ENCODE data around the gene CLK1.
"Not testable (repeated sequence)": the region's sequence is repeated elsewhere in the genome, so short reads cannot be mapped to it uniquely, and the experiment has no call there.

Gene CLK1

DNA sequence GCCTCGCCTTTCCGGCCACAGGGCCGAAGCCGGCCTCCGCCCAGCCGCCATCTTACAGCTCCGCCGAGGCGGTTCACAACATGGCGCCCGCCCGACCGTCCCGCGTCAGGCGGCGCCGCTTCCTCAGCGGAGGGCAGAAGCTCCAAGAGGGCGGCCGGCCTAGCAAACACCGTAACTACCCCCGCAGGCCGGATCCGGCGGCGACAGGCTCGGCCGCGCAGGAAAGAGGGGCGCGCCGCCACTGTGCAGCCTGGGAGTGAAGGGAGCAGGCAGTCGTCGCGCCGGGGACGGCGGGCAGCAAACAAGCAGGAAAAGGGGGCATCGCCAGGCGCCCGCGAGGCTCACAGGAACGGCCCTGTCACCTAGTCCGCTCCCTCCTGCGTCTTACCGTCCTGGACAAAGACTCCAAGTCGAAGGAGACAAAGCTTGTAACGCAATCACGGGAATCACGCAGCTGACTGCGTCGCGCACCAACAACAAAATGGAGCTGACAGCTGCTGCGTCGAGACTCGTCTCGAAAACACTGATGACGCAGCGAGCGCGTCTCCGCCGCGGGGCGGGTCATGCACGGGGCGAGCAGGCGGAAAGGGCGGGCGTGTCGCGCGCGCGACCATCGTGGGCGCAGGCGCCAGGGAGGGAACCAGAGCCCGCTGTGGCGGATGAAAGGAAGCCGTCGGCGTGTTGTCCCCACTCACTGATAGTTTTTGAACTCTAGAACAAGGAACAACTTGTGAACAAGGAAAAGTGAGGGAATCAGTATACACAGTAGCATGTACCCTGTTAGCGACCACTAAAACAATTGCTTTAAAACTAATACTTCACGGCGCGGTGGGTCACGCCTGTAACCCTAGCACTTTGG, at the start of gene CLK1:
Gene CLK1, minus strand, starts transcription at position 483 of the 859 bp plus-strand sequence. CDS start 2,796 bp downstream, outside the sequence.
- DNase-seq (ENCODE audit: low spot score): peak; percentile 98

- DNase-seq (ENCODE audit: low spot score): peak; percentile 73
Measured at GRCh38 chr2:200913654-200914053, 49.2 kb upstream of the CLK1 start.

GRCh38 chr2:200909958-200910357, 45.5 kb upstream of the CLK1 start:
- no peak for DNase-seq (ENCODE audit: low spot score)

- DNase-seq (ENCODE audit: low spot score): peak; percentile 79
Measured at GRCh38 chr2:200905618-200906296, 41.3 kb upstream of the CLK1 start.

DNA sequence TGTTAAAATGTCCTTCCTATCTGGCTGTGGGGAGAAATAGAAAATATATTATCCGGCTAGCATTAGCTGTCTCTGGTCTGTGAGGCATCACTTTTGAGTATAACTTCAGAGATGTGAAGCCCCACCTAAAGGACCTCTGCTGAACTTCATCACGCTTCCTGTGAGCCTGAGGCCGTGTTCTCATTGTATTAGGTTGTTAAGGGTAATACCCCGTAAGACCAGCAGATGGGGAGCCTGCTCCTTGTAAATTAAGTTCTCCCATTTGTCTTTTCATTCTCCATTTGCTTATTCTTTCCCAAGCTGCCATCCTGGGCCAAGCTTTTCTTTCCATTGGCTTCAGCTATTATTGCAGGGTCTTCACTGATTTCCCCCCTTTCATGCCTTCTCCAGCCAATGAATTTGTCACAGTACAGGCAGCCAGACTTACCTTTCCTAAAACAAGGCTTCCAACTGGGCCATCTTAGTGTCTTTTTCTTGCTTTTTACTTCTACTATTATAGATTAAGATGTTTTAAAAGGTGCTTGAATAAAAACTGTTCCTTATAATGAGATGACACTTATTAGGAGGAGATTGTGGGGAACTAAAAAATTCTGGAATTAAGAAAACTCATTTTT, 37.1 kb upstream of the CLK1 start:
- peak; percentile 88 for DNase-seq (ENCODE audit: low spot score)

DNA sequence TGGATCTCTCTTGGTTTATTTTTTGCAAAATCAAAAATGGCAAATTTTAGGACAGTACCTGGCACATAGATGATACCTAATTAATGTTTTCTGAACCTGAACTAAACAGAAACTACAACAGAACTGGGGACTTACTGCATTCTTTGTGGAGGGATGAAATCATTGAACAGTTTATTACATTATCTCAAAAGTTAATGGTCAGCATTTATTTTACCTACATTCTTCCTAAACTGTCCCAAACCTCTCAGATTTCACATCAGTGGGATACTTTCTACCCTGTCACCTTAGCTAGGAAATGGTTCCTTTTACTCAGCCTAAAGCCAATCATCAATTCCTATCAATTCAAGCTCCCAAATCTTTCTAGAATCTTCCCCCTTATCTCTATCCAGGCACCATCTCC, 35.0 kb upstream of the CLK1 start:
- no peak for DNase-seq (ENCODE audit: low spot score)

DNA sequence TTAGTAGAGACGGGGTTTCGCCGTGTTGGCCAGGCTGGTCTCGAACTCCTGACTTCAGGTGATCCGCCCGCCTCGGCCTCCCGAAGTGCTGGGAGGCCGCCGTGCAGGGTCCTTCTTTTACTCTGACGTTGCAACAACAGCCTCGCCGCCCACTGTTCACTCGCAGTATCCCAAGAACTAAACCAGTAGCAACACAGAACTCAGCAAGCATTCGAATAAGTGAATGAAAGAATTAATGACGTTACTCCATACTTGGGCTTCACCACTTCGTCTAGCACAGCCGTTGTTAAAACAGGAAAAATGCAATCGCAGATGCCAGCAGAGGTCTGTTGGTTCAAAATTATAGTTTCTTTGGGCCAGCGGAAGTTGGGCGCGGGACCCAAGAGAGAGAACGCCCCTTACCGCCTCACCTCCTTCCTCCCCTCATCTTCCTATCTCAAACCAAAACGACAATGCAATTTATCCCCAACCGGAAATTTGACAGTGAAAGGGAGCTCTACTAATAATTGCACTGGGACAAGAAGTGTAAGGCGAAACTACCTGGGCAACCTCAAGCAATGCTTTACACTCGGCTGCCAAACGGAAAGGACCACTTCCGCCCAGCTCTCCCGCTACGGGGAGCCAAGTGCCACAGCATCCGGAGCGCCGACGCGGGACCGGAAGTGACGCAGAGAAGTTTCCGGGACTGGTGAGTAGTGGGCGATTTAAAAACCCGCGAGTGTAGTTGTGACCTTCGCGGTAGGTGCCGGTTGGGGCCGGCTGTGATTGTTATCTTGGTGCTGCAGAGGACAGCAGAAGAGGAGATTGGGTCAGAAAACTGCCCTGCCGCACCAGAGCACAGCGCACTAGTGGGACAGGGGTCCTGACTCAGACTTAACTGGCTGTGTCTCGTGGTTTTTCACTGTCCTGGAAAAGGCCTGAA, 24.5 kb upstream of the CLK1 start, which contains the start of the genes NIF3L1 and PPIL3:
Gene NIF3L1, plus strand, starts transcription at position 668 of the 922 bp plus-strand sequence. CDS start 2,573 bp downstream, outside the sequence.
Gene PPIL3, minus strand, starts transcription at position 374 of the 922 bp plus-strand sequence. CDS start 1,462 bp downstream, outside the sequence.
- DNase-seq (ENCODE audit: low spot score): peak; percentile 94

DNA sequence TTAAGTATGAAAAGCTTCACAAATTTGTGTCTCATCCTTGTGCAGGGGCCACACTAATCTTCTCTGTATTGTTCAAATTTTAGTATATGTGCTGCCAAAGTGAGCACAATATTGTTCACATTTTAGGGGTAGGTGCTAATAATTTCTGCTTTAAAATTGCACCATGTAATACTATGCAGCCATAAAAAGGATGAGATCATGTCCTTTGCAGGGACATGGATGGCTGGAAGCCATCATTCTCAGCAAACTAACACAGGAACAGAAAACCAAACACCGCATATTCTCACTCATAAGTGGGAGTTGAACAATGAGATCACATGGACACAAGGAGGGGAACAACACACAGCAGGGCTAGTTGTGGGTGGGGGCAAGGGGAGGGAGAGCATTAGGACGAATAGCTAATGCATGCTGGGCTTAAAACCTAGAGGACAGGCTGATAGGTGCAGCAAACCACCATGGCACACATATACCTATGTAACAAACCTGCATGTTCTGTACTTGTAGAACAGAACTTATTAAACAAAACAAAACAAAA, 17.3 kb upstream of the CLK1 start:
- not testable (repeated sequence) for DNase-seq (ENCODE audit: low spot score)

- DNase-seq (ENCODE audit: low spot score): no peak
Measured at GRCh38 chr2:200878289-200878880, 13.9 kb upstream of the CLK1 start.

GRCh38 chr2:200877443-200877842, 13.0 kb upstream of the CLK1 start:
- no peak for DNase-seq (ENCODE audit: low spot score)

DNA sequence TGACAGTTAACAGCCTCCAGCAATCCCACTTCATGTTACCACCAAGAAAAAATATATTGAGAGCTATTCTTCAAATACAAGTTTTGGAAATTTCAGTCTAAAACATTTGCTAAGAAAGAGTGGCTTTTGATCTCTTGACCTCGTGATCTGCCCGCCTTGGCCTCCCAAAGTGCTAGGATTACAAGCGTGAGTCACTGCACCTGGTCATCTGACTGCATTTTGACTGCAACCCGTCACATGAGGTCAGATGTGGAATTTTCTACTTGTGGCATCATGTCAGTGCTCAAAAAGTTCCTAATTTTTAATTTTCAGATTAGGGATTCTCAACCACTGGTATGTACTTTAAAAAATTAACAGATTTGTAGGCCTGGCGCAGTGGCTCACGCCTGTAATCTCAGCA, 9.1 kb upstream of the CLK1 start:
- DNase-seq (ENCODE audit: low spot score): no peak

- DNase-seq (ENCODE audit: low spot score): no peak
Measured at GRCh38 chr2:200871151-200871550, 6.7 kb upstream of the CLK1 start.

DNA sequence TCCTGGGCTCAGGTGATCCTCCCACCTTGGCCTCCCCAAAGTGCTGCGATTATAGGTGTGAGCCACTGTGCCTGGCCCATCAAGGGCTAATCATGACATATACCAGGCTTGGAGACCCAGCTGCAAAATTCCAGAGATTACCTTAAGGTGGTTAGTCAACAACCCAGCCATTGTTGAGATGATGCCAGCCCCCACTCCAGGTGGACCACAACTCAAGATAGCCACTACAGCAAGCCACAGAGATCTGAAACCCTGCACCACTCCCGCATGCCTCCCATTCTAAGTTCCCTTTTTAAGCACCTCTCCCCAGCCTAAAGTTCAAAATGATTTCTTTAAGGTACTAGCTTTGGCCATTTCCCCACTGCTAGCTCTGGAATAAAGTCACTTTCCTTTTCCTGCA, 4.6 kb upstream of the CLK1 start:
- no peak for DNase-seq (ENCODE audit: low spot score)

GRCh38 chr2:200863782-200864175, 679 bp downstream of the CLK1 start:
- DNase-seq (ENCODE audit: low spot score): no peak

GRCh38 chr2:200862532-200863000, 1.9 kb downstream of the CLK1 start:
- DNase-seq (ENCODE audit: low spot score): no peak

- DNase-seq (ENCODE audit: low spot score): no peak
Measured at GRCh38 chr2:200861617-200862155, 2.8 kb downstream of the CLK1 start.

- peak; percentile 62 for DNase-seq (ENCODE audit: low spot score)
Measured at GRCh38 chr2:200860092-200860795, 4.2 kb downstream of the CLK1 start.

GRCh38 chr2:200856806-200857205, 7.7 kb downstream of the CLK1 start:
- DNase-seq (ENCODE audit: low spot score): no peak

DNA sequence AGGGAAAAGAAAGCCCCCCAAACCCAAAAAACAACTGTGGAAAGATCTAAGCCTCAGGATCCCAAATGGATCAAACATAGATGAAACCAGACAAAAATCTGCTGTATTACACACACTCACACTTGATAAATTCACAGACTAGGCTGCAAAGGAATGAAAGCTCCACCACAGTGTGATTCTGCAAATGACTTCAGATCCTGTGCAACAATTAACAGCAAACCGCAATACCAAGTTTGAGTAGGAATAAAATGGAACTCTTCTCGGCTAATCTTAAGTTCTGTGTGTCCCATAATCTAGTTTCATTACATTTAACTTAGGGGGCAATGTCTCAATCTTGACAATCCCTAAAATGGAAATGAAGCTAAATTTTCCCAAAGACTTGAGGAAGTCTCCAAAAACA, 11.9 kb downstream of the CLK1 start:
- no peak for DNase-seq (ENCODE audit: low spot score)

Data from GM03348 (cell line).